Transverse colon (tissue), 4 donors: ENCODE measurements around the gene ERICH6B. TPM values are rescaled to one million over a fixed set of nuclear protein-coding genes. Genes with fewer than 3 reads are reported as not detected.

Experiments
- DNase-seq: peaks from one replicate; pipeline ENCODE4 v3.0.0-alpha.2; 2019
- H3K27ac ChIP-seq, 4 donors: fragments of 200-600 bp; sonication (generic); 2 replicates each; pipeline ENCODE4 v1.5.1; 2016 to 2018; ENCODE audit warnings: inconsistent platforms in 4 of 4
- H3K27me3 ChIP-seq: fragments of 200-600 bp; sonication (generic); 2 replicates; pipeline ENCODE4 v1.5.1; 2017; ENCODE audit warnings: inconsistent platforms
- H3K36me3 ChIP-seq, 4 donors: fragments of 200-600 bp; sonication (generic); 2 replicates each; pipeline ENCODE4 v1.5.1; 2017 to 2019; ENCODE audit warnings: inconsistent platforms in 4 of 4
- H3K4me1 ChIP-seq, 4 donors: fragments of 200-600 bp; sonication (generic); 2 replicates each; pipeline ENCODE4 v1.5.1; 2017 to 2020; ENCODE audit warnings: inconsistent platforms in 4 of 4
- H3K4me3 ChIP-seq, 4 donors: fragments of 200-600 bp; sonication (generic); 1 replicate in 1 of 4; 2 replicates in 3 of 4; pipeline versions ENCODE4 v1.5.1 to v1.6.1; 2017 to 2019; ENCODE audit warnings: inconsistent platforms in 4 of 4
- H3K9me3 ChIP-seq, 2 donors: fragments of 200-600 bp; sonication (generic); 2 replicates each; pipeline ENCODE4 v1.5.1; 2017 to 2019; ENCODE audit warnings: inconsistent platforms in 2 of 2
- EP300 ChIP-seq: sonication (generic); formaldehyde crosslinking; IDR thresholded peaks from one replicate; pipeline ENCODE4 v1.6.1; 2017; ENCODE audit warnings: antibody characterized with exemption, low read depth
- POLR2A ChIP-seq: fragments of 450-650 bp; IDR thresholded peaks from one replicate; pipeline ENCODE4 v1.6.1; 2016; ENCODE audit warnings: antibody characterized with exemption, mild to moderate bottlenecking, moderate library complexity
- POLR2AphosphoS5 ChIP-seq, 3 donors: sonication (generic); formaldehyde crosslinking; IDR thresholded peaks; one replicate each; pipeline ENCODE4 v1.6.1; 2016; ENCODE audit warnings: antibody characterized with exemption in 3 of 3
- WGBS, 2 donors: methylation state at CpG; one replicate each; pipeline ENCODE4 v1.1.5; 2018; ENCODE audit warnings: low coverage in 1 of 2; 5-methylcytosine and 5-hydroxymethylcytosine counted together
- in situ Hi-C, 4 donors: fragments of 200-750 bp; cut with MboI; loops; one replicate each; pipeline versions ENCODE4 v1.15.0 to v1.15.1; 2017; ENCODE audit warnings: low sequenced_read_pairs in 3 of 4, low pct_ligation_motif_present in 1 of 4, low pct_unique_long_range_greater_than_20kb in 1 of 4
- intact Hi-C: fragments of 100-400 bp; cut with DNase I; formaldehyde crosslinking; loops from one replicate; pipeline ENCODE4 v1.15.1; 2023; ENCODE audit warnings: low total_unique reads
- total RNA-seq, 4 donors: library from RNA; depleted of rRNA; stranded (reverse); fragments of >200 nt; gene quantifications; one replicate each; pipeline ENCODE4 v1.1.0, GENCODE V29; 2016
- TF ChIP-seq, protein P1 (sequence below), 5 experiments: fragments of 200-600 bp in 3 of 5; fragments of 450-650 bp in 2 of 5; sonication (generic) in 3 of 5; IDR thresholded peaks; 1 replicate in 2 of 5; 2 replicates in 3 of 5; pipeline ENCODE4 v1.5.1; 2016 to 2017; ENCODE audit warnings: antibody characterized with exemption in 5 of 5, inconsistent platforms in 3 of 5, mild to moderate bottlenecking in 2 of 5, moderate library complexity in 1 of 5

Gene ERICH6B
- total RNA-seq, 4 donors from 2014 or later, result not detected

DNA sequence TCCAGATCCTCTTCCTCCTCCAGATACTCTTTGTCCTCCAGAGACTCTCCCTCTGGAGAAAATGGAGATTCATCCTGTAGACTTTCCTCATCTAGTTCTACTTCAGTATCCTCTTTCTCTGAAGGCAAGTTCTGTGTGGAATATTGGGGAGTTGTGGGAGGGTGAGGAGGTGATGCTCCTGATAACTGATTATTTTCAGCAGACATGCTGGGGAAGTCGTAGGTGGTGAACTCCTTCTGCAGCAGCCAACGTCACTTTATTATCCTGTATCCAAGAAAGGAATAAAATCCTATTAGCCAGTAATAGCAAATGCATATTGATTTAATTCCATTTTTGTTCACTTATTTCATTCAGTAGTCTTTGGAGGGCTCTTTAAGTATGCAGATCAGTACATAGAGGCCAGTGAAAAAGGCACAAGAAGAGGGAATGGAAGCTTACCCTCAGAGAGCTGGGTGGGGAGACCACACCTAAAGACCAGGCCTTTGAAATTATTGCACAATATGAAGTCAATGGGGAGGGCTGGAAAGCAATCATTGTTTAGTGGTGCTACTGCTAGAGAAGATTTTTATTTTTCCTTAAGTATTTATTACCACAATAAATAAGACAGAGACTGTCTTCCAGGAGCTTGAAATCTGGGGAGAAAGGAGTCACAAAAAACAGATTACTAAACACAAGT lies 18.6 kb downstream of the ERICH6B start:
- Histone ChIP-seq H3K4me1 (no peaks in the 10 kb centered on the region), H3K4me3 (no peak overlapping the region), H3K36me3 (no peaks in the 10 kb centered on the region), H3K9me3 (no peaks in the 10 kb centered on the region), H3K27ac (no peak overlapping the region), H3K27me3 (peaks cover 9% of the 10 kb centered on the region)
- no peak for TF ChIP-seq POLR2A
- TF ChIP-seq EP300, result no peak
- WGBS, 2 donors, result 44 to 80% methylated on average over 2 of the region's 2 CpGs
- DNase-seq, result no peak
- in situ Hi-C loops (no loop called here), intact Hi-C loops (no loop called here)

DNA sequence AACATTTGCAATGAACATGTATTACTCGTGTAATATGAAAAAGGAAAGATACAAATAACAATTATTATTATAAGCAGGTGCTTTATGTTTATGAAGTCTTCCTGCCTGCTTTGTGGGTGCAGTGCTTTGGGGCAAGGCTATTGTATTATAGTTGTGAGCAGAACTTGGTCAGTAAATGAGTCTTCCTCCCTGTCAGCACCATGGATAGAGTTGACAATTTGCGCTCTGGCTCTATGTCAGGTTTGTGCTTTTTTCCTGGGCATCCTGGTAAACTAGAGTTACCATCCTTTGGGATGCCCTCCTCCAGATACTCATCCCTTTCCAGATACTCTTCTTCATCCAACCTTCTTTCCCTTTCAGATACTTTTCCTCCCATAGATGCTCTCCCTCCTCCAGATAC lies 19.6 kb downstream of the ERICH6B start:
- Histone ChIP-seq H3K9me3 (no peaks in the 10 kb centered on the region), H3K27me3 (peaks cover 9% of the 10 kb centered on the region), H3K36me3 (no peaks in the 10 kb centered on the region), H3K27ac (no peak overlapping the region), H3K4me3 (no peak overlapping the region), H3K4me1 (no peaks in the 10 kb centered on the region)
- 49 to 65% methylated on average over 2 of the region's 2 CpGs for WGBS, 2 donors
- TF ChIP-seq EP300 (no peak), POLR2A (no peak), POLR2AphosphoS5 (IDR thresholded peaks at IDR 0.05) (no peak)
- TF ChIP-seq, protein P1, sequence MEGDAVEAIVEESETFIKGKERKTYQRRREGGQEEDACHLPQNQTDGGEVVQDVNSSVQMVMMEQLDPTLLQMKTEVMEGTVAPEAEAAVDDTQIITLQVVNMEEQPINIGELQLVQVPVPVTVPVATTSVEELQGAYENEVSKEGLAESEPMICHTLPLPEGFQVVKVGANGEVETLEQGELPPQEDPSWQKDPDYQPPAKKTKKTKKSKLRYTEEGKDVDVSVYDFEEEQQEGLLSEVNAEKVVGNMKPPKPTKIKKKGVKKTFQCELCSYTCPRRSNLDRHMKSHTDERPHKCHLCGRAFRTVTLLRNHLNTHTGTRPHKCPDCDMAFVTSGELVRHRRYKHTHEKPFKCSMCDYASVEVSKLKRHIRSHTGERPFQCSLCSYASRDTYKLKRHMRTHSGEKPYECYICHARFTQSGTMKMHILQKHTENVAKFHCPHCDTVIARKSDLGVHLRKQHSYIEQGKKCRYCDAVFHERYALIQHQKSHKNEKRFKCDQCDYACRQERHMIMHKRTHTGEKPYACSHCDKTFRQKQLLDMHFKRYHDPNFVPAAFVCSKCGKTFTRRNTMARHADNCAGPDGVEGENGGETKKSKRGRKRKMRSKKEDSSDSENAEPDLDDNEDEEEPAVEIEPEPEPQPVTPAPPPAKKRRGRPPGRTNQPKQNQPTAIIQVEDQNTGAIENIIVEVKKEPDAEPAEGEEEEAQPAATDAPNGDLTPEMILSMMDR (IDR thresholded peaks at IDR 0.05), result no peak
- in situ Hi-C loops, result no loop called here
- no peak for DNase-seq
- intact Hi-C loops, result no loop called here

DNA sequence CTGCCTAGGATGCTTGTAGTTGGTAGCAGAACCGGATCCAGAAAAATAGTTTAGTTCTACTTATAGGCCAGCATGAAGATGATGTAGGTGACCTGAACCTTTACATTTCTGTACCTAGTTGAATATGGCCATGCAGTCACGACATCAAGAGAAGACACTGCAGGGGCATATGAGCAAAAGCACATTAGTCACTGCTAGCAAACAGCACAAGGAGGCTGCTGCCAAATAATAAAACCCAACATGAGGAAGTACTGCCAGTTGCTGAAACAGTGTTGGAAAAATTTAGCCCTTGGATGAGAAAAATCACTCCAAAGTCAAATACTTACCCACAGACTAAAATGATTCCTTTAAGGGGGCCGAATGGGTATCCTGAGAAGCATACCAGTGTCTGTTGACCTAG lies 20.8 kb downstream of the ERICH6B start:
- TF ChIP-seq, protein P1 (IDR thresholded peaks at IDR 0.05), result no peak
- no peak for TF ChIP-seq POLR2AphosphoS5 (IDR thresholded peaks at IDR 0.05)
- TF ChIP-seq POLR2A, result no peak
- no peak for TF ChIP-seq EP300
- Histone ChIP-seq H3K4me3 (no peak overlapping the region), H3K4me1 (no peaks in the 10 kb centered on the region), H3K27me3 (peaks cover 9% of the 10 kb centered on the region), H3K36me3 (no peaks in the 10 kb centered on the region), H3K27ac (no peak overlapping the region), H3K9me3 (no peaks in the 10 kb centered on the region)
- intact Hi-C loops (no loop called here), in situ Hi-C loops (no loop called here)
- no peak for DNase-seq
- WGBS, 2 donors, result 44 to 57% methylated on average over 1 to 3 of the region's 3 CpGs

DNA sequence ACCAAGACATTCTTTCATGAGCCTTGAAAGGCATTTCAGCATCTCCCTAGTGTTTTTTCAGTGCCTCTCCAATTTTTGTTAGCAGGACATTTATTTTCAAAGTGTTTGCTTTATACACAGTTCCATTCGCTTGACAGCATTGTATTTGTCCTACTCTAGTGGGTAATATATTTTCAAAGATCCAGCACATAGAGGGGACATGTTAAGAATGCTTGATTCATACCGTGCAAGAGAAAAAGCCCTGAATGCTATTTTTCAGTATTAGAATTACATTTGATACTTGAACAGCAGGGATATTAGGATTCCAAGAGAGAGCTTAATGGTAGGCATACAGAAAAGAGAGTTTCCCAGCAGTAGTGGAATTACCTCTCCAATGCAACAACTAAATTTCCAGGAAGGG lies 21.3 kb downstream of the ERICH6B start:
- H3K4me1 ChIP-seq, result no peaks in the 10 kb centered on the region
- intact Hi-C loops (no loop called here), in situ Hi-C loops (no loop called here)
- TF ChIP-seq POLR2AphosphoS5 (IDR thresholded peaks at IDR 0.05) (no peak), EP300 (no peak), POLR2A (no peak)
- TF ChIP-seq, protein P1 (IDR thresholded peaks at IDR 0.05), result no peak
- WGBS, 2 donors, result 56 to 57% methylated on average over 2 of the region's 2 CpGs
- no peak overlapping the region for H3K4me3 ChIP-seq
- no peaks in the 10 kb centered on the region for H3K36me3 ChIP-seq
- no peak overlapping the region for H3K27ac ChIP-seq
- no peaks in the 10 kb centered on the region for H3K9me3 ChIP-seq
- no peak for DNase-seq
- peaks cover 9% of the 10 kb centered on the region for H3K27me3 ChIP-seq

DNA sequence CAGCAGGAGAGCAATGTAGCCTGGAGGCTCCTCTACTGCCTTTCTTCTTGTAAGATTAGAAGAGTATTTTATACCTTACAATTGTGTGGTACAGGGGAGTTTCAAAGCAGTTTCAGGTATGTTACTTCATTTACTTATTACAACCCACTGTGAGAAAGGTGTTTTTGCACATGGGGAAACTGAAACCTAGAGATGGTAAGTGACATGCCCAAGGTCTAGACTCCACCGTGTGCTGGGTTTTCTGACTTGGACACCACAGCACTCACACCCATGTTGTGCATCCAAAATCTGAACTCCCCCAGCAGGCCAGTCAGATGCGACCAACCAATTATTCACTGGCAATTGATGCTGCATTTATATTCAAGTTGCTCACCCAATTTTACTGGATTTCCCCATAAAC lies 22.8 kb downstream of the ERICH6B start:
- Histone ChIP-seq H3K36me3 (no peaks in the 10 kb centered on the region), H3K4me3 (no peak overlapping the region), H3K4me1 (no peaks in the 10 kb centered on the region), H3K27me3 (peaks cover 6% of the 10 kb centered on the region), H3K27ac (no peak overlapping the region), H3K9me3 (no peaks in the 10 kb centered on the region)
- in situ Hi-C loops, result no loop called here
- TF ChIP-seq POLR2AphosphoS5 (IDR thresholded peaks at IDR 0.05) (no peak), EP300 (no peak), POLR2A (no peak)
- TF ChIP-seq, protein P1 (IDR thresholded peaks at IDR 0.05), result no peak
- WGBS, 2 donors, result 71 to 83% methylated on average over 2 of the region's 2 CpGs
- intact Hi-C loops, result no loop called here
- no peak for DNase-seq
